ENCODE data around the gene SLCO3A1.
A peak's percentile ranks its signal among the peaks of the same experiment; 100 is the strongest.

SLCO3A1 gene

GRCh38 chr15:91849180-91849579 is 4.3 kb upstream of the SLCO3A1 start:
- TF ChIP-seq, protein P1, sequence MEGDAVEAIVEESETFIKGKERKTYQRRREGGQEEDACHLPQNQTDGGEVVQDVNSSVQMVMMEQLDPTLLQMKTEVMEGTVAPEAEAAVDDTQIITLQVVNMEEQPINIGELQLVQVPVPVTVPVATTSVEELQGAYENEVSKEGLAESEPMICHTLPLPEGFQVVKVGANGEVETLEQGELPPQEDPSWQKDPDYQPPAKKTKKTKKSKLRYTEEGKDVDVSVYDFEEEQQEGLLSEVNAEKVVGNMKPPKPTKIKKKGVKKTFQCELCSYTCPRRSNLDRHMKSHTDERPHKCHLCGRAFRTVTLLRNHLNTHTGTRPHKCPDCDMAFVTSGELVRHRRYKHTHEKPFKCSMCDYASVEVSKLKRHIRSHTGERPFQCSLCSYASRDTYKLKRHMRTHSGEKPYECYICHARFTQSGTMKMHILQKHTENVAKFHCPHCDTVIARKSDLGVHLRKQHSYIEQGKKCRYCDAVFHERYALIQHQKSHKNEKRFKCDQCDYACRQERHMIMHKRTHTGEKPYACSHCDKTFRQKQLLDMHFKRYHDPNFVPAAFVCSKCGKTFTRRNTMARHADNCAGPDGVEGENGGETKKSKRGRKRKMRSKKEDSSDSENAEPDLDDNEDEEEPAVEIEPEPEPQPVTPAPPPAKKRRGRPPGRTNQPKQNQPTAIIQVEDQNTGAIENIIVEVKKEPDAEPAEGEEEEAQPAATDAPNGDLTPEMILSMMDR (IDR thresholded peaks at IDR 0.05; ENCODE audit: extremely low read depth, insufficient read depth, missing control alignments), result no peak
- DNase-seq (ENCODE audit: low spot score), result no peak
- in situ Hi-C loops (cut with MboI; ENCODE audit: low pct_unique_long_range_greater_than_20kb, low sequenced_read_pairs, unreplicated experiment), result no loop called here

DNA sequence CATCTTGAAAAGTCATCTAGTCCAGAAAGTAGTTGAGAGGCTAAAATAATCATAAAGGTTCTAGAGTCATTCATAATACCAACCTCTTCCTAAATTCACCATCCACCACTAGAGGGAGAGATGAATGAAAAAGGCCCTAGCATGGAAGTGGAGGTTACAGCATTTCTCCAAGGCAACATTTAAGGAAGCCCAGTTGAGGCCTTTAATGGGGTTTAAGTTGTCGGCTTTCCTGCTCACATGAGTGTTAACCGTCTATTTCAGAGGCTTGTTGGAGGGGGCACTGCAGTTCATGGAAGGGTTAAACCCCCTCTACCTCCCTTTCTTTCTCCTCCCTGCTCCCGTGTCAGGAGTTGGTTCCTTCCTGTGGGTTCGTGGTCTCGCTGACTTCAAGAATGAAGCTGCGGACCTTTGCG is 3.8 kb upstream of the SLCO3A1 start:
- TF ChIP-seq, protein P1 (IDR thresholded peaks at IDR 0.05; ENCODE audit: extremely low read depth, insufficient read depth, missing control alignments), result peak; percentile 14
- in situ Hi-C loops (cut with MboI; ENCODE audit: low pct_unique_long_range_greater_than_20kb, low sequenced_read_pairs, unreplicated experiment), result no loop called here
- DNase-seq (ENCODE audit: low spot score), result no peak

- in situ Hi-C loops (cut with MboI; ENCODE audit: low pct_unique_long_range_greater_than_20kb, low sequenced_read_pairs, unreplicated experiment), result no loop called here
- DNase-seq (ENCODE audit: low spot score), result peak; percentile 82
- TF ChIP-seq, protein P1 (IDR thresholded peaks at IDR 0.05; ENCODE audit: extremely low read depth, insufficient read depth, missing control alignments), result peak; percentile 66
Measured at GRCh38 chr15:91852741-91853510, 582 bp upstream of the SLCO3A1 start.

DNA sequence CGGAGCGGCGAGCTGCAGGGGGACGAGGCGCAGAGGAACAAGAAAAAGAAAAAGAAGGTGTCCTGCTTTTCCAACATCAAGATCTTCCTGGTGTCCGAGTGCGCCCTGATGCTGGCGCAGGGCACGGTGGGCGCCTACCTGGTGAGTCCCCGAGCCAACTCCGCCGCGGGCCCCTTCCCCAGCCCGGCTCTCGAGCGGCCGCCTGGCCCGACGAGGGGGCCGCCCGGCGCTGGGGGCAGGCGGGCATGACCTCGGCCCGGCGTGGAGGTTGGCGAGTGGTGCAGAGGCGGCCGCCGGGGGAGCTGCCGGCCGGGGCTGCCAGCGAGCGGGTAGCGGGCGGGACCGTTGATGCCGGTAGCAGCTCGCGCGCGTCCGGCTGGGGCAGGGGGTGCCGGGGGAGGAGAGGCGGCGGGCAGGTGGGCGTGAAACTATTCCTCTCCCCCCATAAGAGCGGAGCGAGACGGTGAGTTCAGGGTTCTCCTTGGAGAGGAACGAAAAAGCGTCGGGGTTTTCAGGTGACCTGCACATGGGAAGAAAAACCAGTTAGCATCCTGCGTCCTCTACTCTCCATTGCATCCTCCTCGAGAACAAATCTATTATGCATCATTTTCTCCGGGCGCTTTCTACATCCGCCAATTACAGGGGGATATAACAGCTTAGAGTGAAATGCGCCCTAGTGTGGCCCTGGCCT is 585 bp downstream of the SLCO3A1 start:
- in situ Hi-C loops (cut with MboI; ENCODE audit: low pct_unique_long_range_greater_than_20kb, low sequenced_read_pairs, unreplicated experiment), result no loop called here

GRCh38 chr15:91854639-91854990 is 1.1 kb downstream of the SLCO3A1 start:
- TF ChIP-seq, protein P1 (IDR thresholded peaks at IDR 0.05; ENCODE audit: extremely low read depth, insufficient read depth, missing control alignments), result no peak
- no peak for DNase-seq (ENCODE audit: low spot score)
- in situ Hi-C loops (cut with MboI; ENCODE audit: low pct_unique_long_range_greater_than_20kb, low sequenced_read_pairs, unreplicated experiment), result no loop called here

More for the DNA sequence above, 585 bp downstream of the SLCO3A1 start:
- no peak for DNase-seq (ENCODE audit: low spot score)
- TF ChIP-seq, protein P1 (IDR thresholded peaks at IDR 0.05; ENCODE audit: extremely low read depth, insufficient read depth, missing control alignments), result no peak

DNA sequence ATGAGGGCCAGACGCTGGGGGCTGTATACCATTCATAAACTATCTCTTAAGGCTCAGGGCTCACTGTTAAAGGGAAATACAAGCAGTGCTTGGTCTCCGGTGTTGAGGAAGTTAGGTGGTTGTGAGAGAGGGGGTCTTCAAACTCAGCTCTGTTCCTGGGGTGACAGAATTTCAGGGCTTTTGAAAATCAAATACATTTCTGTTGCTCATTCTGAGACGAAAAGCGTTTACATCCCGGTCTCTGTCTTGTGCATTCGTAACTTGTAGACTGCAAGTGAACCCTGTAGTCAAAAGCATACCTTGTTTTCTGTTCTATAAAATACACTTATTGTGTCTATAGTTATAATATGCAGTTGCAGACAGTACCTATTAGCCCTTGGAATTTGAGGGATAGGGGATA is 1.7 kb downstream of the SLCO3A1 start:
- TF ChIP-seq, protein P1 (IDR thresholded peaks at IDR 0.05; ENCODE audit: extremely low read depth, insufficient read depth, missing control alignments), result no peak
- in situ Hi-C loops (cut with MboI; ENCODE audit: low pct_unique_long_range_greater_than_20kb, low sequenced_read_pairs, unreplicated experiment), result no loop called here
- DNase-seq (ENCODE audit: low spot score), result no peak

Data from GM13977 (cell line).